NOMO-1 (cell line): Measurements from ENCODE around the gene C8A.

Experiments
- DNase-seq, 2 experiments: peaks; one replicate each; lab custom pipeline; 2025; ENCODE audit not compliant: unreplicated experiment in 2 of 2; lab: John Stamatoyannopoulos, UW

The C8A gene

GRCh38 chr1:56836359-56836758 lies 18.2 kb upstream of the C8A start:
- no peak for DNase-seq

GRCh38 chr1:56837244-56837939 lies 17.2 kb upstream of the C8A start:
- no peak for DNase-seq

- DNase-seq, result no peak
Measured at GRCh38 chr1:56838759-56839158, 15.8 kb upstream of the C8A start.

GRCh38 chr1:56843544-56843943 lies 11.1 kb upstream of the C8A start:
- DNase-seq, result no peak

GRCh38 chr1:56844545-56845136 lies 10.0 kb upstream of the C8A start:
- DNase-seq, result no peak

GRCh38 chr1:56845343-56845742 lies 9.3 kb upstream of the C8A start:
- no peak for DNase-seq

- no peak for DNase-seq
Measured at GRCh38 chr1:56849750-56850149, 4.8 kb upstream of the C8A start.

GRCh38 chr1:56850411-56850810 lies 4.2 kb upstream of the C8A start:
- DNase-seq, result no peak

- no peak for DNase-seq
Measured at GRCh38 chr1:56850922-56851321, 3.7 kb upstream of the C8A start.

- no peak for DNase-seq
Measured at GRCh38 chr1:56852476-56852875, 2.1 kb upstream of the C8A start.

- no peak for DNase-seq
Measured at GRCh38 chr1:56855190-56855589, 593 bp downstream of the C8A start.

GRCh38 chr1:56856186-56856585 lies 1.6 kb downstream of the C8A start:
- DNase-seq, result no peak

- DNase-seq, result no peak
Measured at GRCh38 chr1:56859287-56859686, 4.7 kb downstream of the C8A start.

GRCh38 chr1:56863265-56863992 lies 8.8 kb downstream of the C8A start:
- DNase-seq, result no peak

GRCh38 chr1:56864430-56864829 lies 9.8 kb downstream of the C8A start:
- no peak for DNase-seq

- no peak for DNase-seq
Measured at GRCh38 chr1:56866656-56867055, 12.1 kb downstream of the C8A start.

GRCh38 chr1:56867491-56867890 lies 12.9 kb downstream of the C8A start:
- DNase-seq, result no peak

- DNase-seq, result no peak
Measured at GRCh38 chr1:56868761-56869160, 14.2 kb downstream of the C8A start.

- DNase-seq, result no peak
Measured at GRCh38 chr1:56872597-56872996, 18.0 kb downstream of the C8A start.

GRCh38 chr1:56873213-56873612 lies 18.6 kb downstream of the C8A start:
- DNase-seq, result no peak

- DNase-seq, result no peak
Measured at GRCh38 chr1:56874689-56875088, 20.1 kb downstream of the C8A start.

- DNase-seq, result no peak
Measured at GRCh38 chr1:56877973-56878372, 23.4 kb downstream of the C8A start.
